HEK293T (cell line): ENCODE measurements around the gene INTS3.

Experiments used
- CTCF ChIA-PET: fragments of 350-600 bp; formaldehyde crosslinking; extraction: SDS; loops from one replicate; lab custom pipeline; 2021; ENCODE audit warnings: antibody characterized with exemption, inconsistent platforms; lab: Yijun Ruan, JAX
- POLR2A ChIA-PET: fragments of 350-600 bp; formaldehyde crosslinking; extraction: SDS; loops from one replicate; lab custom pipeline; 2020; ENCODE audit warnings: antibody characterized with exemption, inconsistent platforms; lab: Yijun Ruan, JAX
- DNase-seq: peaks from one replicate; pipeline ENCODE4 v3.0.0; 2012; ENCODE audit warnings: mixed read lengths; ENCODE audit errors: extremely low spot score
- ARNT ChIP-seq: fragments of 450-650 bp; IDR thresholded peaks from 2 replicates; pipeline ENCODE4 v1.6.1; 2017; ENCODE audit warnings: mild to moderate bottlenecking
- BHLHE40 ChIP-seq: fragments of 450-650 bp; IDR thresholded peaks from 2 replicates; pipeline ENCODE4 v1.6.1; 2016; ENCODE audit warnings: mild to moderate bottlenecking, moderate library complexity, borderline replicate concordance
- CTBP1 ChIP-seq: fragments of 450-650 bp; IDR thresholded peaks from 2 replicates; pipeline ENCODE4 v1.6.1; 2016; ENCODE audit warnings: borderline replicate concordance
- ELF4 ChIP-seq: fragments of 450-650 bp; IDR thresholded peaks from 2 replicates; pipeline ENCODE4 v1.6.1; 2017; ENCODE audit warnings: antibody characterized with exemption
- FOXA1 ChIP-seq: fragments of 450-650 bp; IDR thresholded peaks from 2 replicates; pipeline ENCODE4 v1.6.1; 2016; ENCODE audit warnings: mild to moderate bottlenecking
- FOXK2 ChIP-seq: fragments of 450-650 bp; IDR thresholded peaks from 2 replicates; pipeline ENCODE4 v1.6.1; 2016; ENCODE audit warnings: mild to moderate bottlenecking
- FOXM1 ChIP-seq: fragments of 450-650 bp; IDR thresholded peaks from 2 replicates; pipeline ENCODE4 v1.6.1; 2017; ENCODE audit warnings: mild to moderate bottlenecking, borderline replicate concordance
- HDGF ChIP-seq: fragments of 450-650 bp; IDR thresholded peaks from 2 replicates; pipeline ENCODE4 v1.6.1; 2017; ENCODE audit warnings: antibody characterized with exemption, borderline replicate concordance
- L3MBTL2 ChIP-seq: fragments of 450-650 bp; conservative IDR thresholded peaks from 2 replicates; pipeline ENCODE4 v1.6.1; 2016; ENCODE audit warnings: mild to moderate bottlenecking
- LEF1 ChIP-seq: fragments of 450-650 bp; IDR thresholded peaks from 2 replicates; pipeline ENCODE4 v1.6.1; 2017; ENCODE audit warnings: mild to moderate bottlenecking, borderline replicate concordance
- NFRKB ChIP-seq: fragments of 450-650 bp; IDR thresholded peaks from 2 replicates; pipeline ENCODE4 v1.6.1; 2016; ENCODE audit warnings: mild to moderate bottlenecking, moderate library complexity
- PKNOX1 ChIP-seq: fragments of 450-650 bp; IDR thresholded peaks from 2 replicates; pipeline ENCODE4 v1.6.1; 2016
- SP1 ChIP-seq: fragments of 450-650 bp; IDR thresholded peaks from 2 replicates; pipeline ENCODE4 v1.6.1; 2017
- SUZ12 ChIP-seq: fragments of 450-650 bp; IDR thresholded peaks from 2 replicates; pipeline ENCODE4 v1.6.1; 2016; ENCODE audit warnings: mild to moderate bottlenecking
- TARDBP ChIP-seq: fragments of 450-650 bp; IDR thresholded peaks from 2 replicates; pipeline ENCODE4 v1.6.1; 2016
- ZNF384 ChIP-seq: fragments of 450-650 bp; IDR thresholded peaks from 2 replicates; pipeline ENCODE4 v1.6.1; 2016

INTS3 gene

DNA sequence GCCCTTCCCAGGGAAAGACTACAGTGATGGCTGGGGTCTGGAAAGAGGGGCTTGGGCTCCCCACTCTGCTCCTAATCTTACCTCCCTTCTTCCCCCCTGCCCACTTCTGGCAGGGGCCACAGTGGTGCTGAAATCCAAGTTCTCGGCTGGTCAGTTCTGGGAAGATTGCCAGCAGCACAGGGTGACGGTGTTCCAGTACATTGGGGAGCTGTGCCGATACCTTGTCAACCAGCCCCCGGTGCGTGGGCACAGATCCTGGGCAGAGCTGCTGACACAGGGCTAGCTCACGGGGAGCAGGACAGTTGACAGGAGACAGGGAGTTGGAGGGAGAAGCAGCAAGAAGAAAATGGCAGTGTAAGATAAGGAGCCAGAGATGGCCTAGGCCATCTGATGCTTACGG, 49.8 kb downstream of the INTS3 start:
- no peak for TF ChIP-seq LEF1
- TF ChIP-seq TARDBP = no peak
- TF ChIP-seq NFRKB = no peak
- no peak for TF ChIP-seq FOXK2
- no peak for TF ChIP-seq ELF4
- no peak for TF ChIP-seq ARNT
- no peak for TF ChIP-seq SUZ12
- TF ChIP-seq ZNF384 = no peak
- TF ChIP-seq PKNOX1 = no peak
- TF ChIP-seq FOXA1 = no peak
- no peak for TF ChIP-seq FOXM1
- TF ChIP-seq SP1 = no peak
- no peak for TF ChIP-seq BHLHE40
- TF ChIP-seq L3MBTL2 = no peak
- TF ChIP-seq HDGF = no peak
- TF ChIP-seq CTBP1 = no peak

DNA sequence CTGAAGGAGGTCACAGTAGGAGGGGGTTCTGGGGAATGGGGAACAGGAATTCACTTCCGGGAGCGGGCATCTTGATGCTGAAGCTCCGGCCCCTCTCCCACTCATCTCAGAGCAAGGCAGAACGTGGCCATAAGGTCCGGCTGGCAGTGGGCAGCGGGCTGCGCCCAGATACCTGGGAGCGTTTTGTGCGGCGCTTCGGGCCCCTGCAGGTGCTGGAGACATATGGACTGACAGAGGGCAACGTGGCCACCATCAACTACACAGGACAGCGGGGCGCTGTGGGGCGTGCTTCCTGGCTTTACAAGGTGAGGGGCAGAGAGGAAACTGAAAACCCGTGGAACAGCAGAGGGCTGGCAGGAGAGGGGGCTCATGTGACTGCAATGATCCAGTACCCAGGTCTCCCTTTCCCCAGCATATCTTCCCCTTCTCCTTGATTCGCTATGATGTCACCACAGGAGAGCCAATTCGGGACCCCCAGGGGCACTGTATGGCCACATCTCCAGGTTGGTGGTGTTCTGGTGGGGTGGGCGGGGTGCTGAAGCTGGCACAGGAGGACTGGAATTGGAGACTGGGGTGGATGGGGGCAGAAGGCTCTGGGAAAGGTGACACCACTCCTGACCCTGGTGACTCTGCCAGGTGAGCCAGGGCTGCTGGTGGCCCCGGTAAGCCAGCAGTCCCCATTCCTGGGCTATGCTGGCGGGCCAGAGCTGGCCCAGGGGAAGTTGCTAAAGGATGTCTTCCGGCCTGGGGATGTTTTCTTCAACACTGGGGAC, 50.4 kb downstream of the INTS3 start:
- ChIA-PET POLR2A (no interaction called here), CTCF (no interaction called here)
- no peak for TF ChIP-seq PKNOX1
- no peak for TF ChIP-seq FOXM1
- TF ChIP-seq ZNF384 = no peak
- no peak for TF ChIP-seq SP1
- no peak for TF ChIP-seq LEF1
- no peak for DNase-seq

More for the DNA sequence above, 49.8 kb downstream of the INTS3 start:
- ChIA-PET POLR2A (no interaction called here), CTCF (no interaction called here)
- DNase-seq = no peak

DNA sequence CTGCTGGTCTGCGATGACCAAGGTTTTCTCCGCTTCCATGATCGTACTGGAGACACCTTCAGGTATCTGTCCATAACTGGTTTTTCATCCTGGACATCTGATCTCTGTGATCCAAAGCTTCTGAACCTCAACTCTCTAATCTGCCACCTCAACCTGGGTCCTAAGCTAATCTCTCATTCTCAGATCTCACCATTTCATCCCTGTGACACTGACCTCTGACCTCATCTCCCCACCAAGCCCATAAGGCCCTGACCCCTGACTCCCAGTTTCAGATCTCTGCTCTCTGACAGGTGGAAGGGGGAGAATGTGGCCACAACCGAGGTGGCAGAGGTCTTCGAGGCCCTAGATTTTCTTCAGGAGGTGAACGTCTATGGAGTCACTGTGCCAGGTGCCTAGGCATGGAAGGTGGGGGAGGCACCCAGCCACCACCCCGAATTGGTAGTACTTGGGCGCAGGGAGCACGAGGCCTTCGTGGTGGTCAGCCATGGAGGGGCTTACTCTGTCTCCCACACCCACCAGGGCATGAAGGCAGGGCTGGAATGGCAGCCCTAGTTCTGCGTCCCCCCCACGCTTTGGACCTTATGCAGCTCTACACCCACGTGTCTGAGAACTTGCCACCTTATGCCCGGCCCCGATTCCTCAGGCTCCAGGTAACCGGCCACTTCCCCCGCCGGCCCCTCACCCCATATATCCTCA, 51.1 kb downstream of the INTS3 start:
- POLR2A ChIA-PET = interaction anchor here (0.9 kb wide), 1 partner anchor 211 kb away, joined by 3 read pairs; the partner anchor contains the start of gene RPS27
- CTCF ChIA-PET = interaction anchor here (0.6 kb wide), 1 partner anchor 168 kb away, joined by 3 read pairs; the partner anchor contains the start of gene DENND4B
- TF ChIP-seq NFRKB (no peak), BHLHE40 (no peak), PKNOX1 (no peak), SUZ12 (no peak), L3MBTL2 (no peak), CTBP1 (no peak), LEF1 (no peak), ARNT (no peak), FOXM1 (no peak), ZNF384 (no peak), FOXA1 (no peak), FOXK2 (no peak), ELF4 (no peak)
- DNase-seq = no peak

DNA sequence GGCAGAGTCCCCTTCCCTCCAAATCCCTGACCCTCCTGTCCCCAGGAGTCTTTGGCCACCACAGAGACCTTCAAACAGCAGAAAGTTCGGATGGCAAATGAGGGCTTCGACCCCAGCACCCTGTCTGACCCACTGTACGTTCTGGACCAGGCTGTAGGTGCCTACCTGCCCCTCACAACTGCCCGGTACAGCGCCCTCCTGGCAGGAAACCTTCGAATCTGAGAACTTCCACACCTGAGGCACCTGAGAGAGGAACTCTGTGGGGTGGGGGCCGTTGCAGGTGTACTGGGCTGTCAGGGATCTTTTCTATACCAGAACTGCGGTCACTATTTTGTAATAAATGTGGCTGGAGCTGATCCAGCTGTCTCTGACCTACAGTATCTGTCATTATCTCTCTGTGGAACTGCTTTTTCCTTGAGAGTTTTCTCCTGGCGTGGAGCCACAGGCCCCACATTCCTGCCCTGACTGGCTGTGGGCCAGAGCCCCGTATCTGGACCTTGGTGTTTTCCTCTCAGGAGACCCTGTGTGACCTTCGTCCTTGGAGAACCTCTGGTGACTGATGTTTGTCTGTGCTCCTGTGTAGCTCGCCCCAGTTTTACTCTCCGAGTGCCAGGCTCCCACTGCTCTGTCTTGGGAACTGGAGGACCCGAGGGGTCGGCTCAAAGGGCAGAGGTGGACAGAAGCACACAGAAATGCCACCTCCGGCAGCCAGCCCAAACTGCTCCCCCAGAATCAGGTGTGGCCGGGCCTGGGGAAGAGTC, 52.1 kb downstream of the INTS3 start:
- no peak for DNase-seq
- ChIA-PET CTCF (no interaction called here), POLR2A (interaction anchor here (1.3 to 2.5 kb wide), 2 partner anchors 17 to 211 kb away, joined by 4 to 9 read pairs; partner anchors contain the start of gene RPS27)
- TF ChIP-seq LEF1 (no peak), ARNT (no peak), FOXK2 (no peak), L3MBTL2 (no peak), SUZ12 (no peak), CTBP1 (no peak), SP1 (no peak), NFRKB (no peak), ELF4 (no peak), TARDBP (no peak), HDGF (no peak), FOXM1 (no peak), PKNOX1 (no peak)
